H1 (cell line): ENCODE measurements around the gene RPS6KA4. TPM values are rescaled to one million over a fixed set of nuclear protein-coding genes. Genes with fewer than 3 reads are reported as not detected.

Source experiments
- CBX8 ChIP-seq: fragments of 300-800, 300-1000 bp; sonication (generic); IDR thresholded peaks from 2 replicates; pipeline ENCODE4 v1.7.1; 2016; ENCODE audit warnings: low read depth, low read length, borderline replicate concordance
- E2F6 ChIP-seq: IDR thresholded peaks from 2 replicates; pipeline ENCODE4 v1.6.1; 2012; ENCODE audit warnings: inconsistent platforms
- EGR1 ChIP-seq: IDR thresholded peaks from 2 replicates; pipeline ENCODE4 v1.6.1; 2011; ENCODE audit warnings: low read depth, low read length, borderline replicate concordance
- GTF2F1 ChIP-seq: IDR thresholded peaks from 2 replicates; pipeline ENCODE4 v1.6.1; 2012; ENCODE audit warnings: low read depth, low read length, improper control_type of control experiment, borderline replicate concordance
- HDAC2 ChIP-seq, 2 experiments: fragments of 300-600 bp in 1 of 2; sonication (generic) in 1 of 2; IDR thresholded peaks; 2 replicates each; pipeline ENCODE4 v1.6.1; 2011 to 2012; ENCODE audit warnings: low read depth in 2 of 2, low read length in 2 of 2, mild to moderate bottlenecking in 2 of 2, moderate library complexity in 2 of 2, borderline replicate concordance in 1 of 2, inconsistent platforms in 1 of 2
- POLR2AphosphoS5 ChIP-seq: IDR thresholded peaks from 2 replicates; pipeline ENCODE4 v1.6.1; 2011; ENCODE audit warnings: low read depth, low read length
- RNF2 ChIP-seq: fragments of 200-900, 300-1000 bp; sonication (generic); IDR thresholded peaks from 2 replicates; pipeline ENCODE4 v1.7.1; 2016; ENCODE audit warnings: borderline replicate concordance, low read depth, mild to moderate bottlenecking, antibody characterized with exemption, low read length; ENCODE audit not compliant: poor library complexity, severe bottlenecking; ENCODE audit errors: missing control alignments
- SIN3A ChIP-seq, 2 experiments: IDR thresholded peaks in 1 of 2; conservative IDR thresholded peaks in 1 of 2; 2 replicates each; pipeline ENCODE4 v1.6.1; 2011 to 2012; ENCODE audit warnings: low read length in 2 of 2, improper control_type of control experiment in 1 of 2, low read depth in 1 of 2, mild to moderate bottlenecking in 1 of 2
- USF2 ChIP-seq: IDR thresholded peaks from 2 replicates; pipeline ENCODE4 v1.6.1; 2011; ENCODE audit warnings: low read length, improper control_type of control experiment
- polyA plus RNA-seq, 7 experiments: library from polyadenylated mRNA; depleted of rRNA in 3 of 7; stranded (reverse) in 5 of 7; unstranded in 2 of 7; fragments of >200 nt in 5 of 7; fragments of 200-250 nt in 2 of 7; gene quantifications; 1 replicate in 5 of 7; 2 replicates in 1 of 7; 4 replicates in 1 of 7; pipeline versions ENCODE4 v1.2.1 to v1.2.3, GENCODE V29; 2011 to 2013; ENCODE audit warnings: missing spikeins in 2 of 7, mixed read lengths in 2 of 7
- total RNA-seq: library from RNA; stranded (reverse); fragmentation: NEBNext Ultra II Directional; extraction: Animal tissue kit (Norgen Biotek cat#: 25700); gene quantifications from 2 replicates; pipeline ENCODE4 v1.2.1, GENCODE V29; 2021
- TF ChIP-seq, protein P1 (sequence below): IDR thresholded peaks from 2 replicates; pipeline ENCODE4 v1.6.1; 2011; ENCODE audit warnings: low read depth, mild to moderate bottlenecking, low read length; ENCODE audit not compliant: insufficient read depth

The RPS6KA4 gene
- total and polyA plus RNA-seq, 2 of the 8 experiments (the other 6 are each of a cell fraction or from before 2014, with no cell fraction given) = 8.2 to 12.6 TPM

DNA sequence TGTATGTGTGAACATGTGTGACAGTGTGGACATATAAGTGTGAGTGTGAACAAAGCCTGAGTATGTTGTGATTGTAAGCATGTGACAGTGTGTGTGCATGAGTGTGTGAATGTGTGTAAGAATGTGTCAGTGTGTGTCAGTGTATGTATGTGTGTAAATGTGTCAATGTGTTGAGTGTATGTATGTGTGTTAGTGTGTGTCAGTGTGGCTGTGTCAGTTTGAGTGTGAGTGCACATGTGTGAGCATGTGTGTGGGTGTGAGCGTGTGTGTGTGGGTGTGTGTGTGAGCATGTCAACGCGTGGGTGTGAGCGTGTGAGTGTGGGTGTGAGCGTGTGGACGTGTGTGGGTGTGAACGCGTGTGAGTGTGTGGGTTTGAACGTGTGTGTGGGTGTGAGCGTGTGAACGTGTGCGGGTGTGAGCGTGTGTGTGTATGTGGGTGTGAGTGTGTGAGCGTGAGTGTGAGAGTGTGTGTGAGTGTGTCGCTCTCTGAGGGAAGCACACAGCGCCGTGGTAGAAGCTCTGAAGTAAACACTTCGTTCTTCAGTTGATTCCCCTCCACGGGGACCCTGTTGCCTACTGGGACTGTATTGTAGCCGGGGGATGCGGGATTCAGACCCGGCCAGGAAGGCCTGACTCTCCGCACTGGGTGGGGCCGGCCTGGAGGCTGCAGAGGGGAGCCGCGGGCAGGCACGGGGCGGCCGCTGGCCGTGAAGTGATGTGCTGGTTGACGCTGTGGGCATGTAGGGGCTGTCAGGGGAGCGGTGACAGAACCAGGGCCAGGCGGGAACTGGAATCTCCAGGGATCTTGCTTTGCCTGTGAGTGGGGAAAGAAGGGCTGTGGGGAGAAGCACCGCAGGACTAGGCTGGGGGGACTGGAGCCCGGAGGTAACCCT lies 21.1 kb downstream of the RPS6KA4 start (continued):
- TF ChIP-seq HDAC2 (IDR thresholded peaks at IDR 0.05; ENCODE audit: borderline replicate concordance in 1 of 2, low read depth in 2 of 2, low read length in 2 of 2) (no peak), EGR1 (no peak), RNF2 (no peak), CBX8 (no peak), POLR2AphosphoS5 (no peak), E2F6 (no peak), SIN3A (conservative IDR thresholded peaks at IDR 0.05 in 1 of 2, IDR thresholded peaks at IDR 0.05 in 1 of 2; ENCODE audit: low read depth in 1 of 2, low read length in 2 of 2) (no peak), USF2 (no peak), GTF2F1 (no peak)
- TF ChIP-seq, protein P1, sequence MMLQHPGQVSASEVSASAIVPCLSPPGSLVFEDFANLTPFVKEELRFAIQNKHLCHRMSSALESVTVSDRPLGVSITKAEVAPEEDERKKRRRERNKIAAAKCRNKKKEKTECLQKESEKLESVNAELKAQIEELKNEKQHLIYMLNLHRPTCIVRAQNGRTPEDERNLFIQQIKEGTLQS = no peak
